ENCODE results near the gene MN1. TPM values are rescaled to one million over a fixed set of nuclear protein-coding genes. Genes with fewer than 3 reads are reported as not detected.

MN1 gene
- total and polyA plus RNA-seq, 12 donors, result 2.3 to 8.3 (median 5.5) TPM

GRCh38 chr22:27833803-27834202, 32.2 kb upstream of the MN1 start:
- no peaks in the 10 kb centered on the region for H3K4me1 ChIP-seq
- intact Hi-C loops (cut with DNase I), result no loop called here
- TF ChIP-seq CTCF (IDR thresholded peaks at IDR 0.05), result no peak
- H3K4me3 ChIP-seq, result no peak overlapping the region
- WGBS, 2 donors, result 42 to 94% methylated on average over 2 of the region's 2 CpGs
- ATAC-seq (no peak), DNase-seq (no peak)
- H3K27me3 ChIP-seq, result no peaks in the 10 kb centered on the region
- no peak overlapping the region for H3K27ac ChIP-seq
- peaks cover 0 to 8% (median 0%) of the 10 kb centered on the region in 11 donors for H3K9me3 ChIP-seq
- no peaks in the 10 kb centered on the region for H3K36me3 ChIP-seq

- H3K36me3 ChIP-seq, result no peaks in the 10 kb centered on the region
- ATAC-seq (no peak), DNase-seq (no peak)
- WGBS, 2 donors, result 95% methylated on average over 7 of the region's 7 CpGs
- intact Hi-C loops (cut with DNase I), result no loop called here
- no peaks in the 10 kb centered on the region for H3K27me3 ChIP-seq
- H3K27ac ChIP-seq, result no peak overlapping the region
- H3K9me3 ChIP-seq, result peaks cover 0 to 3% (median 0%) of the 10 kb centered on the region in 11 donors
- no peak for TF ChIP-seq CTCF (IDR thresholded peaks at IDR 0.05)
- H3K4me3 ChIP-seq, result no peak overlapping the region
- H3K4me1 ChIP-seq, result peaks cover 0 to under 1% (median 0%) of the 10 kb centered on the region in 9 donors
Observed at GRCh38 chr22:27832606-27833005, 31.1 kb upstream of the MN1 start.

- H3K27me3 ChIP-seq, result no peaks in the 10 kb centered on the region
- intact Hi-C loops (cut with DNase I), result no loop called here
- ATAC-seq (no peak), DNase-seq (no peak)
- H3K4me1 ChIP-seq, result peaks cover 0 to 4% (median 0%) of the 10 kb centered on the region in 9 donors
- no peaks in the 10 kb centered on the region for H3K36me3 ChIP-seq
- WGBS, 2 donors, result 82 to 85% methylated on average over 3 of the region's 3 CpGs
- TF ChIP-seq CTCF (IDR thresholded peaks at IDR 0.05), result no peak
- H3K4me3 ChIP-seq, result no peak overlapping the region
- no peaks in the 10 kb centered on the region for H3K9me3 ChIP-seq
- no peak overlapping the region for H3K27ac ChIP-seq
Observed at GRCh38 chr22:27829620-27830019, 28.1 kb upstream of the MN1 start.

- no peak for DNase-seq
- H3K27ac ChIP-seq, result peak overlapping the region in 7 of 10 donors; percentile 6 to 70 (median 53)
Observed at GRCh38 chr22:27827604-27828587, 26.3 kb upstream of the MN1 start.

More at GRCh38 chr22:27827604-27828587, 26.3 kb upstream of the MN1 start:
- no peaks in the 10 kb centered on the region for H3K36me3 ChIP-seq
- peaks cover 0 to 4% (median 0%) of the 10 kb centered on the region in 9 donors for H3K4me1 ChIP-seq
- no peak overlapping the region for H3K4me3 ChIP-seq
- ATAC-seq, result peak in 7 of 8 donors; percentile 20 to 86 (median 39)
- TF ChIP-seq CTCF (IDR thresholded peaks at IDR 0.05), result no peak
- peaks cover 0 to 6% (median 0%) of the 10 kb centered on the region in 11 donors for H3K9me3 ChIP-seq
- H3K27me3 ChIP-seq, result no peaks in the 10 kb centered on the region
- WGBS, 2 donors, result 76 to 88% methylated on average over 23 of the region's 23 CpGs
- intact Hi-C loops (cut with DNase I), result no loop called here
